Stimulated activated CD4-positive, alpha-beta T cell treated with anti-CD3 and anti-CD28 coated beads, Interleukin-4, amount 100 ng/mL, for 24 hours (primary cell): Measurements from ENCODE around the gene CCNL2.
"Not testable (repeated sequence)": the region's sequence is repeated elsewhere in the genome, so short reads cannot be mapped to it uniquely, and the experiment has no call there.

Experiments used
- DNase-seq: peaks from one replicate; pipeline ENCODE4 v3.0.0-alpha.2; 2020

CCNL2 gene

DNA sequence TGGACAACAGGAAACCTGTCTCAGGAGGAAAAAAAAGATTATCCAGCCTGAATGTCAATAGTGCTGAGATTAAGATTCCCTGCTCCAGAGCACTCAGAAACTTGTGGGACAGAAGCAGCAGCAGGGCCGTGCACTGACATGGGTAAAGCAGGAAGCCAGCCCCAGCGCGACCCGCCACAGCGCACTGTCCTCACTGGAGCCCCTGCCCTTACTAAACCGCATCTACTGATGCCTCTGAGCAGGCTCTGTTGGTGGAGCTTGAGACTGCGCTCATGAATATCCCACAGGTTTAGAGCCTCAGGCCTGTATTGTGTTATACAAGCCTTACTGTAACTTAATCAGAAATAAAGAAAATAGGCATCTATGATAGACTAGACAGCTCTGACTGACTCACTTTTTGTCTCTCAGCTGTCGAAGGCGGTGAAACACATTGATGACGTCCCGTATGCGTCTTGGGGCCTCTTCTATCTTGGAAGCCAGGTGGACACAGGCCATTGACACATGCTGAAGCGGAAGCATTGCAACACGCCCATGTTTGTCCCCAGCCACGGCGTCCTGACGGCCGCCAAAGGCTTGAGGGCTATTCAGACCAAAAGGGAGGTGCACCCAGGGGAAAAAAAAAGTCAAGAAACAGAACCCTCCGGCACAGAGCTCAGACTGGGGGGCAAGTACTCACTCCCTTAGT lies 1.2 kb downstream of the CCNL2 start:
- DNase-seq, result no peak

DNA sequence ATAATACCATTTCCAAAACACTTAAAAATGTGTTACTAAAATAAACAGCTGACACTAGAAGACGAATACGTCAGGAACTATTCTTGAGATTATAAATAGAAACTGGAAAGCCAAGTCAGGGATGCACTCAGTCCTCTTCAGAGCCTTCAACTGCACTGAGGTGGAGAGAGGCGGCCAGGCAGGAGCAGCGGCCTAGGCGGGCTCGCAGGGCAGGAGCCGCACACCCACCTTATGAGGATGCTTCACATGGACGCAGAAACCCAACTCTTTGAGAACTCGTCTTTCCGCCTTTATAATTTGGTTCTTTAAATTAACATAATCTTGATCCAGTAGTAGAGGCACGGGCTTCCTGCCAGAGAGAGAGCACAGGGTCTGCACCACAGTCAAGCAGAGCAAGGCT lies 4.0 kb downstream of the CCNL2 start:
- DNase-seq, result no peak

GRCh38 chr1:1394116-1394515 lies 5.0 kb downstream of the CCNL2 start:
- DNase-seq, result no peak

DNA sequence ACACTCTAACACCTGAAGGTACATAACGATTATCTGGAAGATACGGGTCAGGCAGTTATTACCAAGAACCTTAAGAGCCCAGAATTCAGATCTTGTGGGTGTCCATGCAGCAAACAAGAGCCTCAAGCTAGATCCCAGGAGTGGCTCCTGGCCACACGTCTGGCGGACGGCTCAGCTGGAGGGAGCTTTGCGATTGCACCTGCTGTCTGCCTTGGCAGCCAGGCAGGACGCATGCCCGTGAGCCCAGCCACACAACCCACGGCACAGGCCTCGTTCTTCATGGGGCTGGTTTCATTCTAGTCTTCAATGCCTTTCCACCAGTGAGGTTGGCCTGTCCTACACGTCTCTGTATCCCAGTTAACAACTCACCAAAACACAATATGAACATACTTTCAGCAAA lies 5.7 kb downstream of the CCNL2 start:
- no peak for DNase-seq

DNA sequence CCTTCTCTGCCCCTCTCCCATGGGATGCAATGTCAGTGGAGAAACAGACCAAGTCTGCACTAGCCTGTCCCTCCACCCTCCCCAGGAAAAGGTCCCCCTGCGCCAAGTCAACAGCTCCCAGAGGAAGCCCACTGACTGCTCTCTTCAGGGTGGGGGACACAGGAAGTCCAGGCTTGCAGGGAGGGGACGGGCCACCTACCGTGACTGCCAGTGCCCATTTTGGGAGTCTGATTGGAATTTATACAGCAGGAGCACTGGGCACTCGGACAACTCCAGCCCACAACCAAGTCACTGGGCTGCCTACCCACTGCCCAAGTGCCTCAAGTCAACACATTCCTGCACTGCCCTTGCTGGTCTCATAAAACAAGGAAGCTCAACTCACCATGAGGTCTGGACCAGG lies 6.1 kb downstream of the CCNL2 start:
- no peak for DNase-seq

DNA sequence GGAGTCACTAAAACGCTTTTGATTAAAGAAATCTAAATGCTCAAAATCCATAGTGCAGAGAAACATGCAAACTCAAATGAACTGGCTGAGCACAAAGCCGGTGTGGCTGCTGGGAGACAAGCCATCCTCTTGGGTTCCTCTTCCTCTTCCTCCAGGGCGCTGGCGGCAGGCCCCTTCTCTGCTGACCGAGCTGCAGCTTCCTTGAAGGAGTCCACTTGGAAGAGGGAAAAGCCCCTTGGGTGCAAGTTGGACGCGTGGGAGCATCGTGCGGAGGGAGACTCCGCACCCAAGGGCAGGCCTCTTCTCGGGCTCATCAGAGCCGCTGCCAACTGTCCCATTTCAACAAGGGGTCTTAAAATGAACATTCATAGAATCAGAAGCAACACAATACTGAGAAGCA lies 7.9 kb downstream of the CCNL2 start:
- DNase-seq, result no peak

GRCh38 chr1:1390675-1391074 lies 8.5 kb downstream of the CCNL2 start:
- no peak for DNase-seq

DNA sequence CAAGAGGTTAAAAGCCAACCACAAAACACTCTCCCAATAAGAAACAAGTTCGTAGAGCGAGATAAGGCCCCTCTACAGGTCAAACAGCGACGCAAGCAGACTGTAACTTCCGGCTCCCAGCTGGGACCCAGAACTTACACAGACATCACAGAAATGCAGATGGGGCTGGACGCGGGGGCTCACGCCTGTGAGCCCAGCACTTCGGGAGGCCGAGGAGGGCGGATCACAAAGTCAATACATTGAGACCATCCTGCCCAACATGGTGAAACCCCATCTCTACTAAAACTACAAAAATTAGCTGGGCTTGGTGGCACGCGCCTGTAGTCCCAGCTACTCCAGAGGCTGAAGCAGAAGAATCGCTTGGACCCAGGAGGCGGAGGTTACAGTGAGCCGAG lies 11.1 kb downstream of the CCNL2 start:
- DNase-seq, result no peak

- DNase-seq, result no peak
These were observed 11.7 kb downstream of the CCNL2 start for GRCh38 chr1:1387098-1388077.

DNA sequence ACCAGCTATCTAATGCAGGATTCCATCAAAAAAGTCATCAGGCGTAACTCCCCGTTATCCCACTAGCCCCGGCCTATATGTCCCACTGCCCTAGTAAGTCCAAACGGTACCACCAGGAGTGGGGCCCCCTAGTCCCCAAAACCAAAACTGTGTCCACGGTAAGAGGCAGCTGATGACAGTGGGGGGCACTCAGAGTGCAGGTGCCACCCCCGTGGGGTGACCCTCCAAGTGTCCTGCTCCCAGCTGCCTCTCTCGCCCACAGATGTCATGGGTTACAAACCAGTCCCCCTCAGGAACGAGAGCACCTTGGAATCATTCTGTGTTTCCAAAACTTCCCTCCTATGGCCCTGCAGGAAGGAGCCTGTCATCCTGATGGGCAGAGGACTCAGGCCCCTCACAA lies 13.2 kb downstream of the CCNL2 start:
- DNase-seq, result no peak

GRCh38 chr1:1385339-1385738 lies 13.8 kb downstream of the CCNL2 start:
- not testable (repeated sequence) for DNase-seq

DNA sequence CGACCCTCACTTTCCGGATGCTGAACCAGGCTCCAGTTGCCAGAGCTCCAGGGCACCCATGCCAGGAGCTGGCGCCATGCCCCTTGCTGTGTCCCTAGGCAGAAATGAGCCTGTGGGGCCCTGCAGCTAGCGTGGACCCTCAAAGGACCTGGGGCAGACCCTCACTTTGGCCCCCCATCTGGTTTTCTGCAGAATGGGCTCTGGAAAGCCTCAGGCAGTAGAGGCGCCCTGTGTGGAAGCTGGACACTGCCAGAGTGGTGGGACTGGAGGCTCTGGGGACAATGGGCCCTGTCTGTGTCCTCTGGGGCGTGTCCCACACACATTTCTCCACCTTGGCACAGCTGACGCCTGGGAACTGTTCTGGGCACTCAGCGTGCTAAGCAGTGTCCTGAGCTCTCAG lies 17.8 kb downstream of the CCNL2 start:
- no peak for DNase-seq

GRCh38 chr1:1380860-1381259 lies 18.3 kb downstream of the CCNL2 start:
- no peak for DNase-seq

DNA sequence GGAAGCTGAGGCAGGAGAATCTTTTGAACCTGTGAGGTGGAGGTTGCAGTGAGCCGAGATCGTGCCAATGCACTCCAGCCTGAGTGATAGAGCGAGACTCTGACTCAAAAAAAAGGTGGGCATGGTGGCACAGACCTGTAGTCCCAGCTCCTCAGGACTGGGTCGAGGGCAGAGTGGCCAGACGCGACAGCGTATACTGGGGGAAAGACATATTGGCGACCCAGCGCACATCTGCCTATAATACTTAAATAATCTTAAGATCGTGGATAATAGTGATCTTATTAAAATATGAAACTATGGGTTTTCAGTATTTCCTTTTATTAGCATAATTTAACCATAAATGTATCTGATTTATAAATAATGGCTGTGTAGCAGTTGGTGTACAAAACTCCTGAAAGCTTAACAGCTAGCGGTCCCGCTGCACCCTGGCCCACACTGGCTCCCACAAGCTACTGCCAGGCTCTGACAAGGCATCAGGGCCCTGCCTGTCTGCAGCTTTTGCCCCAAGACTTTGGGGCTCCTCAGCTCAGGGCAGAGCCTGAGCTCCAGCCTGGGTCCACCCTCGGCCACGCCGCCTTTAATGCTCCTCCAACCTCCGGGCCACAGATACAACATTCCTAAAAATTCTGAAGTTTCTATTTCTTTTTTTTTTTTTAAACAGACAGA lies 21.5 kb downstream of the CCNL2 start:
- no peak for DNase-seq

- DNase-seq, result no peak
These were observed 22.4 kb downstream of the CCNL2 start for GRCh38 chr1:1376551-1377226.

DNA sequence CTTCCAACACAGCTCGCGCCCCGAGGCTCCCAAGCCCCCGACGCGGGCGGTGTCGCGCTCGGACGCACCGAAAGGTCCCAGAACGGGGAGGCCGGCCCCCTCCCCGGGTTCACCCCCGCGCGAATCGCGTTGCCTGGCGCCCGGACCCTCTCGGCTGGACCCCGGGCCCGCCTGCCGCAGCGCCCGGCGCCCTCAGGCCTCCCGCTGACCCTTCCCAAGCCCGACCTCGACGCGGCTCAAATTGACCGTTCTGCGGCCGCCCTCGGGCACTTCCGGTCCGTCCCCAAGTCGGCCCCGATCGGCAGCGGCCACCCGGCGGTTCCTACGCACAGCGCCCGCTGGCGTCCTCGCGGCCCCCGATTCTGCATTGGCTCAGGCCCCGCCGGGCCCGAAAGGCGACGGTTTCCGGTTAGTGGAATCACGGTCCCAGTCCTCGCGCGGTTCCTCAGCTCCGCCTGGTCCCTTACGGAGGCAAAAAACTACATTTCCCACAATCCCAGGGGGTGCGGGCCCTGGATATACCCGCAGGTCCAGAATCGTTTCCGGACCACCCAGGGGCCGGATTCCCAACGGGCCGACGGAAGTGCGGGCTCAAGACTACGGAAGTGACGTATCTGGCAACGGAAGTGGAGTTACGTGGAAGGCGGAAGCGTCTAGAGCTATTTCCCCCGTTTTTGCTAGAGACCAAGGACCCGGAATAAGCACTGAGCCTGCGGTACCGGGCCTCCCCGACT lies 24.0 kb downstream of the CCNL2 start, which contains the start of gene AURKAIP1:
Gene AURKAIP1, minus strand, starts transcription at position 279 of the 734 bp plus-strand sequence. CDS start 451 bp downstream, outside the sequence.
- peak; percentile 98 for DNase-seq

DNA sequence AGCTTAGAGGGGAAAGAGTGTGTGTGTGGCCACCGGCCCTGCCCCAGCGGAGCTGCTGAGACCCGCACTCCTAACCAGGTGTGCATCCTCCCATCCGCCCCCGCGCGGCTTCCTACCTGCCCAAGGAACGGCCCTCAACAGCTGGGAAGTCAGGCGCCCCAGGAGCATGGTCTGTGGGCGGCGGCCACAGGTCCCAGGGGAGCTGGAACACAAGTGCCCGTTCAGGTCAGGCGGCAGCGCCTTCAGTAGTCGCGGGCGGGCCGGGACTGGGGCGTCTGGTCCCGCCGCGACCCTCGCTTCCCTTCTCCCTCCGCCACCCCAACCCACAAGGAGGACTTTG lies 24.6 kb downstream of the CCNL2 start:
- no peak for DNase-seq

DNA sequence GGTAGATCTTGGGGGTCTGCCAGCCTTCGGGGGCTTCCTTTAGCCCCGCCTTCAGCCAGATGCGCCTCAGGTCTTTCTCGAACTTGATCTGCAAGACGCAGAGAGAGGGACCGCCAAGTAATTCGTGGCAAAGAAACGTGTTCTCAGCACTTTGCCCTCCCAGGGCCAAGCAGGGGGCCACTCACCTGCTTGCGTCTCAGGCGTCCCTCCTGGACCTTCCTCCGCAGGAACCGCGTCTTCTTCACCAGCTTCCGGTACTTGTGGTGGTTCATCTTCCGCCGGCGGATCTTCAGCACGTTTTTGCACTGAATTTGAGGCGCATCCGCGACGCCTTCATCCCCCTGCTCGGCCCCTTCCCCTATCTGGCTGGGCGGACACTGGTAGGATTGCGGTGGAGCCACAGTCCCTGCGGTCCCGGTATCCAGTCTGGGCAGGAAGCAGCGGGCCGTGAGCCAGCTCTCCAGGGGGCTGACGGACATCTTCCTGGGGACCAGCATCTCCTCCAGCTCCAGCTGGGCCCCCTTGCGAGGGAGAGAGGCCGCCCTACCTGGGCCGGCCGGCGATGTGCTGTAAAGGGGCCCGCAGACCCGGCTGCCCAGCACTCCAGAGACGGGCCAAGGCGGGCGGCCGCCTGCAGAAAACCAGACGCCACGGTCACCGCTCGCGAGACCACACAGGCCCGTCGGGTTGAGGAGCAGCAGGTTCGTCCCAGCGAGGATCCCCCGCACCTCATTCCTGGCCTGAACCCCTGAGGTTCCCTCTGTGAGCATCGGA lies 25.1 kb downstream of the CCNL2 start:
- no peak for DNase-seq

DNA sequence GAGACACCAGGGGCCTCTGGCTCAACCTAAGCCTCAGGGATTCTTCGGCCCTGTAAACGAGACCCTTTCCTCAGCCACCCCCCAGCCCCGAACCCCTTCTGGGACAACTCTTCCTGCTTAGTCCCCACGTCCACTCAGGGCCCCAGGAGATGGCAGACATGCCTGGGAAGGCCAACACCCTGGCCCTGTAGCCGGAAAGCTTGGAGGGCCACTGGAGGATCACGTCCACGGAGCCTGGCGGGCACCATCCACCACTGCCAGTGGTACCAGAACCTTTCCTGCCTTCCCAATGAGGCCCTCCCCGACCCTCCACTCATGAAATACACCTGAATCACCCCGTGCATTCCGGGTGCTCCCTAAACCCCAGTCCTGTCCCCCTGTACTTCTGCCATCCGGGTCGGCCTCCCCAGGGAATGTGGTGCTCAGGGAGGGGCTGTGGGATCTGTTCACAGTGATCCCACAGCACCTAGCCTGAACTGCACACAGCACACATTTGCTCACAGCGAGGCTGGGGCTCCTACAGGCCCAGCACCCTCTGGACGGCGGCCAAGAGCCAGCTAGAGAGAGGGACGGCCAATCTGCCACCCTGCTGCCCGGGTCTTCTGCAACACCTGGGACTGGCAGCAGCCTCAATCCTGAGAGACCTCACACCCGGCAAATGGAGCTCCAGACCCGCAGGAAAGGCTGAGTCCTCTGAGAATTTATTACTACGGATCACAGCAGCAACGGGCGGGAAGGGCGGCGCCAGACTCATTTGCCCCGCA lies 25.9 kb downstream of the CCNL2 start:
- DNase-seq, result no peak
